Right hindlimb (tissue), 1 donor: ENCODE results near the gene PROSER3.

Experiments used
- DNase-seq: peaks from one replicate; pipeline ENCODE4 v3.0.0-alpha.2; 2018

PROSER3 gene

DNA sequence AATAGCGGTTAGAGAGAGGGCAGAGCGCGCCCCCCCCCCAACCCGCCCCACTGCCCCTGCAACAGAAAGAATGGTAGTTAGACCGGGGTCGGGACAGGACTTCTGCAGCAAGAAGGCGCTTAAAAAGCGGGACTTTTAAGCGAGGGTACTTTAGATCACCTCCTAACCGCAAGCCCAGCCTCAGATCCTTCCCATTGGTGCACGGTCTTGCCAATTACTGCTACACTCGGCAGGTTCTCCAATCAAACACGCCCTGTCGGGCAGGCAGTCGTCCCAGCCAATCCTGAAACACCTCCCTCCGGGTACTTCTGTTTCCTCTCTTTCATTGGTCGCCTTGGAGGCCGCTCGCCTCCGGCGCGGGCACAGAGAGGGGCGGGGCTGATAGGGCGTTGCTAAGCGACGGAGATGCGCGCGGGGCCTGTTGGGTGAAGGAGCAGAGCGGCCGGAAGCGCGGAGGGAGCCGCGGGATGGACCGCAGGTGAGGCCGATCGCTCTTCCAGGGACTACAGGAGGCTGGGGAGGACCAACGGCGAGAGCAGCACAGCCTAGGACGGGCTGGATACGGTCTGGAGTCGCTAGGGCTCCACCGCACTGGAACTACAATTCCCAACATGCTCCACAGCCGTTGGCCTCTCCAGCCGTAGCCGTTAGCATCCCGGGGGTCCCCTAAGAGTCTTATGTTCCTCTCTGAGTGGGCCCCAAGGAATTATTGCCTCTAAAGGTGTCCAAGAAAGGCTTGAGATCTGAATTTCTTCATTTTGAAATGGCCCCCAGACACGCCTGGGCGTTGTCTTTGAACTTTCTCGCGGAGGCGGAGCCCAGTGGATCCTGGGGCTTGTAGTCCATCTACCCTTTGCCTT, at the start of gene PROSER3:
Gene PROSER3 (plus strand): TSS at position 428 of the 860 bp plus-strand sequence. CDS start 40 bp downstream, at position 468.
- peak; percentile 100 for DNase-seq

DNA sequence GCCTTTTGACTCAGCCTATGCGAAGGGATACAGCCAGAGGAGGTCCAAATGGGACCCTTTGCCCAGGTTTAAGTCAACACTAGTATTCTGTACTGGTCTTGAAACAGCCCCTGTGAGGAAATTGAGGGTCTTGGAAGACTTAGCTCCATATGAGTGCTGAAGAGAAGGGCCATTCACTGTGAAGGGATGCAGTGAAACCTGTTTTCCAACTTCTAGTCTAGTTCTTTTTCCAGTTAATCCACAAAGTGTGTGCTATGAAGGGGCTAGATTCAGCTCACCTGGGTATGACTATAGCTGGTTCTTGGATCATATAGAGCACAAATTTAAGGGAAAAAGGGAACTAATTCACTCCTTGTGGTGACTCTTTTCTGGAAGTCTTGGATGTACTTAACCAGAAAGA, 49.6 kb upstream of the PROSER3 start:
- DNase-seq, result no peak

DNA sequence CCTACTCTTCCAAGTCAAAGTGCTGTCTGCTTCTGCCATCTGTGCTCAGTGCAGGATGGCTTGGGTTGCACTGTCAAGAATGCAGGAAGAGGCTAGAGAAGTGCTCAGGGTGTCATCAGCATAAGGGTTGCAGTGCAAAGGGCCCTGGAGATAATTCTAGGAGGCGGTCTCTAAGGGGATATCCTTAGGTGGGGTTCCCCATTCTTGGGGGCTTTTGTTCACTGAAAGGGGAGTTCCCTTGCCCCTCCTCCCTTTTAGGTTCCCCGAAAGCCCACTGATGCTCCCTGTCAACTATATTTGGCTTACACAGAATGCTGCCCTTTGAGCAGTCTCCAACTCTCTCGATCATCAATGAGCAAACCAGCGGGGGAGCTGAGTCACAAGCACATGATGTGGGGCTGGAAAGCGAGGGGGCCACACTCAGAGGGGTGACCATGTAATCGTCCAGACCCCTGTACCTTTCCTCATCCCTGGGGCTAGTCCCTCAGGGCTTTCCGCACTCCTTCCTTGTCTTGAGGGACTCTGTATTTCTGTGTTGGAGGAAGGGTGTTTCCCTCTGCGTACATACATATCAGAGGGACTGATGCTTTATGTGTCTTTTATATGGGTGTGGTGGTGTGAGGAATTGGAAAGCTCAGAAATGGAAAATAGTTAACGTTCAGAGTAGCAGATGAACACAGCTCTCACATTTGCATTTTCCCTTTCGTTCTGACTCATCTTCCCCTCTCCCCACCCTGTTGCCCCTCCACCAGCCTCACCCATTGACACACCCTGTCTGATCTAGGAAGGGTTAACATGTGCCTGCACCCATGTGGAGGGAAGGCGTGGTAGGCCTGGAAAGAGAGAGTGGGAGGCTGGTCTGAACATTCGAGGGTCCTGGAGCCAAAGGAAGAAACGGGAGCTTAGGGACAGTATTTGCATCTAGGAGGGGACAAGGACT, 46.9 kb upstream of the PROSER3 start:
- no peak for DNase-seq

DNA sequence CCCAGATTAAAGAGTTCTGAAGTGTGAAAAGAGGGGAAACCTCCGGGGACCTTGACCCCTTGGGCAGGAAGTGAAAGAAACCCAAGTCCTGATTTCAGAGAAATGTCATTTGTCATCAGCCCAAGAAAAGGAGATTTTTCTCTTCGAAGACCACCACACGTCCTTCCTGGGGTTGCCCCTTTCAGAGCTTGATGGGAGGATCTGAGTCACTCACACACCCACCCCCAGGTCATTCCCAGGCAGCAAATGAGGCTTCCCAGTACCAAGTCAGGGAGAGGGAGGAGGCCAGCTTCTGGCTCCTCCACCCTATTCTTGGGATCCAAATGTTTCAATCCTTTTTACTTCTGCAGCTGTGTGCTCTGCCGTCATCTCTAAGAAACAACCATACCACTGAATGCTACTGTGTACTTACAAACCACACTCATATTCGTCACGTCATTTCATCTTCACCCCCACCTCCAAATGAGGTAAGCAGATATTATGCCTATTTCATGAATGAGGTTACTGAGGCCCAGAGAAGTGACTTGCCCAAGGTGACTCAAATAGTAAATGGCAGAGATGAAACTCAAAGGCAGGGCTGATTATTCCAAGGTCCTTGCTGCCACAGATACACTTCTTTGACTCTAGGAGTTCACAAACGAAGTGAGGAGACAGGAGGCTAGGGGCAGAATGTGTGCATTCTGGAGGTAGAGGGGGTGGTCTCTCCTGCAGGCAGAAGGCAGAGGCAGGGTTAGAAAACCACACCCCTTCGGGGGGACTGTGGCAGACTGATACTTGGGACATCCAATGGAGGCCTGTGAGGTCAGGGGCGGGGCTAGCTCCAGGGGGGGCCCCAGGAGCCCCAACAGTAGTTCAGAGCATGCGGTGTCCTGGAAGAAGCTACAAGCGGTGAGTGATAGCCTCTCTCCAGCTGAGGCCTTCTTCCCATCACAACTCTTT, 45.1 kb upstream of the PROSER3 start:
- DNase-seq, result no peak

DNA sequence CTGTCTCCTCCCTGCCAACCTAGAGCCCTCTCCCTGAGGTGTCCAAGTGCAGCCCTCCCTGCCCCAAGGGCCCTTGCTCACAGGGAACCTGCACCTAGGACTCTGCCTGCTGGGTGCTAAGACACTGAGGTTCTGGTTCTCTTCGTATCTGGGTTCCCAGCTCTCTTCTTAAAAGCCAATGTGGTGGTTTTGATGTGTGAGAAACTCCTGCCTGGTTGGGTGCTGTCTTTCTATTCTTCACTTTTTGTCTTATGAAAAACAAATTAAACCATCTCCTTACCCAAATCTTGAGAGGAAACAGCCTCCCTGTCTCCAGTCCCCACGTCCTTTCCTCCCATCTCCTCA, 44.5 kb upstream of the PROSER3 start:
- DNase-seq, result no peak

DNA sequence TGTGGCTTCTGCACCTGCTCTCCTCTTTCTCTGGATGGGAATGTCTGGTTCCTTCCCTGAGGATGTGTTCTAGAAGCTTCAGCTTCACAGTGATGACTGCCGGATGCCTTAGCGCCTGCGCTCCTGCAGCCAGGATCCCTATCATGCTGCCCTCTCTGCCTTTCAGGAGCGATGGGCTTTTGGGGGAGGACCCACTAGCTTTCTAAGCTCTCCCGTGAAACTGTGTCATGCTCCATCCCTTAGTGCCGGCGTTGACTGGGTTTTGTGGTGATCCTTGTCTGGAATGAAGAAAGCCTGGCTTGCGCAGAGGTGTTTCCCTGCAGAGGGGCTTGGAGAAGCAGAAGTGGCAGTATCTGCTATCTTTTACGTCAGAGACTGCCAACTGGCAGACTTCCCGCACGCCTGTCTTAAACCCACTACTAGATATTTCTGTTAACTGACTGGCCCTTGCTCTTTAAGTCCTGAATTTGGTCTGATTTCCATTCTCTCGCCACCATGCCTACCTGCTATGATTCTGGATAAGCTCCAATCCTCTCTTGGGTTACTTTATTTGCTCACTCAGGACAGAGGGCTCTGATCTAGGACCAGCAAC, 44.0 kb upstream of the PROSER3 start:
- no peak for DNase-seq

DNA sequence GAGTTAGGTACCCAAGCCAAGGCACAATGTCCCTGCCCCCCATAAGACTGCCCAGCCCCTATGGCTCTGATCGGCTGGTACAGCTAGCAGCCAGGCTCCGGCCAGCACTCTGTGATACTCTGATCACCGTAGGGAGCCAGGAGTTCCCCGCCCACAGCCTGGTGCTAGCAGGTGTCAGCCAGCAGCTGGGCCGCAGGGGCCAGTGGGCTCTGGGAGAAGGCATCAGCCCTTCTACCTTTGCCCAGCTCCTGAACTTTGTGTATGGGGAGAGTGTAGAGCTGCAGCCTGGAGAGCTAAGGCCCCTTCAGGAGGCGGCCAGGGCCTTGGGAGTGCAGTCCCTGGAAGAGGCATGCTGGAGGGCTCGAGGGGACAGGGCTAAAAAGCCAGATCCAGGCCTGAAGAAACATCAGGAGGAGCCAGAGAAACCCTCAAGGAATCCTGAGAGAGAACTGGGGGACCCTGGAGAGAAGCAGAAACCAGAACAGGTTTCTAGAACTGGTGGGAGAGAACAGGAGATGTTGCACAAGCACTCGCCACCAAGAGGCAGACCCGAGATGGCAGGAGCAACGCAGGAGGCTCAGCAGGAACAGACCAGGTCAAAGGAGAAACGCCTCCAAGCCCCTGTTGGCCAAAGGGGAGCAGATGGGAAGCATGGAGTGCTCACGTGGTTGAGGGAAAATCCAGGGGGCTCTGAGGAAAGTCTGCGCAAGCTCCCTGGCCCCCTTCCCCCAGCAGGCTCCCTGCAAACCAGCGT, 43.2 kb upstream of the PROSER3 start:
- DNase-seq, result no peak

DNA sequence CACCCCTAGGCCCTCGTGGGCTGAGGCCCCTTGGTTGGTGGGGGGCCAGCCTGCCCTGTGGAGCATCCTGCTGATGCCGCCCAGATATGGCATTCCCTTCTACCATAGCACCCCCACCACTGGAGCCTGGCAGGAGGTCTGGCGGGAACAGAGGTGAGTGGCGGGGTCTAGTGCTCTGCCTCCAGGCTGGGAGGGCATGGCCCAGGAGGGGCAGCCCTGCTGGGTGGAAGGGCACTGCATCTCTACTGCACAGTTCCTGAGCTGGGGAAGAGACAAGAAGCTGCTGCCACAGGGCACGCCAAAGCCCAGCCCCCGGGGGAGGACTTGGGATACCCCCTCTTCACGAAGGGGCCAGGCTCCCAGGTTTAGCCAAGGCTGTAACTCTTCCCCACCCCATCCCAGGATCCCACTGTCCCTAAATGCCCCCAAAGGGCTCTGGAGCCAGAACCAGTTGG, 42.6 kb upstream of the PROSER3 start:
- no peak for DNase-seq

DNA sequence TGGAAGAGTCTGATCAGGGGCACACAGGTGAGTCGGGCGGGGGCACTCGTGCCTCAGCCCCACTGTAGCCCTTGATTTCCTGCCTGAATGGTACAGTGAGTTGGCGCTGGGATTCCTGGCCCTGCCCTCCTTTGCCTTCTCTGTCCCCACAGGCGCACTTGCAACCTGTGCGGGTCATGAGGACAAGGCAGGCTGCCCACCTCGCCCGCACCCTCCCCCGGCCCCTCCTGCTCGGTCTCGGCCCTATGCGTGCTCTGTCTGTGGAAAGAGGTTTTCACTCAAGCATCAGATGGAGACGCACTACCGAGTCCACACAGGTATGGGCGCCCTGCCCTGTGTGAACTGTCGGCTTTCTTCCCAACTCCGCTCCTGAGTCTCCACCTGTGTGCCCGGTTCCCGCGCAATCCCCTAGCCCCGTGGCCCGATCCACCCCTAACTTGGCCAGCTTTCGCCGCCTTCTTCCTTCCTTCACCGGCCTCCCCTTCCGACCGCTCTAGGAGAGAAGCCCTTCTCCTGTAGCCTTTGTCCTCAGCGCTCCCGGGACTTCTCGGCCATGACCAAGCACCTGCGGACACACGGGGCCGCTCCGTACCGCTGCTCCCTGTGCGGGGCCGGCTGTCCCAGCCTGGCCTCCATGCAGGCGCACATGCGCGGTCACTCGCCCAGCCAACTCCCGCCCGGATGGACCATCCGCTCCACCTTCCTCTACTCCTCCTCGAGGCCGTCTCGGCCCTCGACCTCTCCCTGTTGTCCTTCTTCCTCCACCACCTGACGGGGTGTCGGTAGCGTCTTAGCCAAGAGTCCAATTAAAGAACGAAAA, 41.8 kb upstream of the PROSER3 start:
- DNase-seq, result no peak

DNA sequence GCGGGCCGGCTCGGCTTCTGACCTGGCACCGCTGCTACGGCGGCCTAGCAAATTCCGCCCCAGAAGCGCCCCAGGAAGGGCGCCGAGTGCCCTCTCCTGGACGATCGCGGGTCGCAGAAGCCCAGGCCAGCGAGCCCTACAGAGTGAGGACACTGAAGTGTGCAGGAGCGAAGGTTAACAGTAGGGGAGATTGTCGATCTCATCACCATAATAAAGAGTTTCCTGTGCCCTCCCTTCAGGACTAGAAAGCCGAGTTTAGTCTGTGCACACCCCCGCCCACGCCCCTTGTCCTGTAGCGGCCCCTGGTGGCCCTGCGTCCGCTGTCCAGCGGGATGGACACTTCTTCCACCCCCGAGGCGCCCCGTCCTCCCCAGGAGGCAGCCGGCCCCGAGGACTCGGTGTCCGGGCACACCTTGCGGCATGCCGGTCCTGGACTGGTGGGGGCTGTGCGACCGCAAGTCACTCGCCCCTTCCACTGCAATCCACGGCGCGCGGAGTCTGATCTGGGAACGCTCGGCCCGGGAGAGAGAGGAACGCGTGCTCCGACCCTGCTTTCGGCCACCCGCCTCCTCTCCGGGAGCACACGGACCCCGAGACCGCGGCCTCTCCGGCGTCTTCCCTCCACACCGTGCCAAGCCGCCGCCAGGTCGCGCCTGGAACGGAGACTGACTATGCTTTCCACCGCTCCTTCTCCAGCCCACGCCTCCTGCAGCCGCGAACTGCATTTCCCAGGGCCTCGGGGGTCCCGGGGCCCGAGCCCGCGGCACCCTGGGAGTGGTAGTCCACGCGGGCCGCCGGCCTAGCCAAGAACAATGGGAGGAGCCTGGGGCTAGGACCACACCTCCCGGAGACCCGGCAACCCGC, 40.9 kb upstream of the PROSER3 start:
- peak; percentile 98 for DNase-seq

DNA sequence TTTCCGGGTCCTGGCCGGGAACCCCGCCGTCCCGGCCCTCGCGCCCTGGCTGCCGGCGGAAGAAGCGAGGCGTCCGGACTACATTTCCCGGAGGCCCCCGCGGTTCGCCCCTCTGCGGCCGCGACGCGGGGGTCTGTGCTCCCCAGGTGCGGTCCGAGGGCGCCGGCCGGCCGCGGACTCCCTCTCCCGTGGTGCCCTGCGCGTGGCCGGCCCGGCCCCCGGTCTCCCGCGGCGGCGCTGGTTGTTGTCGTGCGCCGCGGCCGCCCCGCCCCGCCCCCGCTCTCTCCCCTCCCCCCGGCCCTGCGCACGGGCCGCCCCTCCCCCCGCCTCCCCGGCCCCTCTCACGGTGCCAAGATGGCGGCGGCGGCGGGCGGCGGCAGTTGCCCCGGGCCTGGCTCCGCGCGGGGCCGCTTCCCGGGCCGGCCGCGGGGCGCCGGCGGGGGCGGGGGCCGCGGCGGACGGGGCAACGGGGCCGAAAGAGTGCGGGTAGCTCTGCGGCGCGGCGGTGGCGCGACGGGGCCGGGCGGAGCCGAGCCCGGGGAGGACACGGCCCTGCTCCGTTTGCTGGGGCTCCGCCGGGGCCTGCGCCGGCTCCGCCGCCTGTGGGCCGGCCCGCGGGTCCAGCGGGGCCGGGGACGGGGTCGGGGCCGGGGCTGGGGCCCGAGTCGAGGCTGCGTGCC, 40.2 kb upstream of the PROSER3 start, which contains the start of gene KMT2B:
Gene KMT2B (plus strand): TSS at position 339 of the 680 bp plus-strand sequence. CDS start 16 bp downstream, at position 355.
- DNase-seq, result no peak

DNA sequence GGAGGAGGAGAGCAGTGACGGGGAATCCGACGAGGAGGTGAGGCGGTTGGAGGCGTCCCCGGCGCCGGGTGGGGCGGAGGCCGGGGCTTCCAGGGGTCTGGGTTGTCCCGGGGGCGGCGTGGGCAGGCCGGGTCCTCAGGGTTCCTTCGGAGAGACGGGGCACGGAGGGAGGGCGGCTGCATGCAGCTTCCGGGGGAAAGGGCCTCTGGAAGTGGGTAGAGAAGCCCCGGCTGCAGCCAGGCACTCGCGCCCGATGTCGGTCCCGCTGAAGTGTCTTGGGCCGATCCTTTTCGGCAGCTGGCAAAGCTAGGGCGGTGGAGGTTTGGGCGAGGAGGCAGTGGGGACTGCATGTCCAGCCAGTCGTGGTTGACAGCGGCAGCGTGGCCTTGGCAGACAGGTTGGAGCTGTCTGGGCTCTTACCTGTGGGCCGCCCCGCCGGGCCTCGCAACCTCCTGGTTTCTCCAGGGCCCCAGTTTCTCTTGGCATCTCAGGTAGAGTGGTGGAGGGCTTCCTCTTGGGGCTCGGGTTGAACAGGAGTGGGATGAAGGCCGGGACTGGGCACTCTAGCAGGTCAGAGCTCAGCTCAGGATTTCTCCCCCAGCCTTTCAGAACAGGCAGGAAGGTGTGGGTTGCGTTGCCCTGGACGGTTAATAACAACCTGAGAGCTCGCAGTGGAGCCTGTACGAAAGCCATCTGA, 39.5 kb upstream of the PROSER3 start:
- peak; percentile 57 for DNase-seq

DNA sequence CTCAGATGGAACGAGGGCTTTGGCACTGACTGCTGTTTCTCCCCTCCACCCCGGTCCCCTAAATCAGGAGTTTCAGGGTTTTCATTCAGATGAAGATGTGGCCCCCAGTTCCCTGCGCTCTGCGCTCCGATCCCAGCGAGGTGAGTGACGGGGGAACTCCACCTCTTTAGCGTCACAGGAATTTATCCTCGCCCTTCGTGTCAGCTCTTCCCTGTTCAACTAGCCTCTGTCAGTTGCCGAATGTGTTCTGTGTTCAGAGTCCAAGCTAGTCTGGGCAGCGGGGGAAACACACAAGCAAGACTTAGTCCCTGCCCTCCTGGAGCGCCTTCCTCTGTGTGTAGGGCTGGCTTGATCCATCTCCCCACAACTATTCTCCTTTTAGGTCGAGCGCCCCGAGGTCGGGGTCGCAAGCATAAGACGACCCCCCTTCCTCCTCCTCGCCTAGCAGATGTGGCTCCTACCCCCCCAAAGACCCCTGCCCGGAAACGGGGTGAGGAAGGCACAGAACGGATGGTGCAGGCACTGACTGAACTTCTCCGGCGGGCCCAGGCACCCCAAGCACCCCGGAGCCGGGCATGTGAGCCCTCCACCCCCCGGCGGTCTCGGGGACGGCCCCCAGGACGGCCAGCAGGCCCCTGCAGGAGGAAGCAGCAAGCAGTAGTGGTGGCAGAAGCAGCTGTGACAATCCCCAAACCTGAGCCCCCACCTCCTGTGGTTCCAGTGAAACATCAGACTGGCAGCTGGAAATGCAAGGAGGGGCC, 38.4 kb upstream of the PROSER3 start:
- DNase-seq, result no peak

DNA sequence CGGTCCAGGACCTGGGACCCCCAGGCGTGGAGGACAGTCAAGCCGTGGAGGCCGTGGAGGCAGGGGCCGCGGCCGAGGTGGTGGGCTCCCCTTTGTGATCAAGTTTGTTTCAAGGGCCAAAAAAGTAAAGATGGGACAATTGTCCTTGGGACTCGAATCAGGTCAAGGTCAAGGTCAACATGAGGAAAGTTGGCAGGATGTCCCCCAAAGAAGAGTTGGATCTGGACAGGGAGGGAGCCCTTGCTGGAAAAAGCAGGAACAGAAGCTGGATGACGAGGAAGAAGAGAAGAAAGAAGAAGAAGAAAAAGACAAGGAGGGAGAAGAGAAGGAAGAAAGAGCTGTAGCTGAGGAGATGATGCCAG, 37.8 kb upstream of the PROSER3 start:
- no peak for DNase-seq

DNA sequence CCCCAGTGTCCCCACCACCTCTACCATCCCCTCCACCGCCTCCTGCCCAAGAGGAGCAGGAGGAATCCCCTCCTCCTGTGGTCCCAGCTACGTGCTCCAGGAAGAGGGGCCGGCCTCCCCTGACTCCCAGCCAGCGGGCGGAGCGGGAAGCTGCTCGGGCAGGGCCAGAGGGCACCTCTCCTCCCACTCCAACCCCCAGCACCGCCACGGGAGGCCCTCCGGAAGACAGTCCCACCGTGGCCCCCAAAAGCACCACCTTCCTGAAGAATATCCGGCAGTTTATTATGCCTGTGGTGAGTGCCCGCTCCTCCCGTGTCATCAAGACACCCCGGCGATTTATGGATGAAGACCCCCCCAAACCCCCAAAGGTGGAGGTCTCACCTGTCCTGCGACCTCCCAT, 37.3 kb upstream of the PROSER3 start:
- no peak for DNase-seq

DNA sequence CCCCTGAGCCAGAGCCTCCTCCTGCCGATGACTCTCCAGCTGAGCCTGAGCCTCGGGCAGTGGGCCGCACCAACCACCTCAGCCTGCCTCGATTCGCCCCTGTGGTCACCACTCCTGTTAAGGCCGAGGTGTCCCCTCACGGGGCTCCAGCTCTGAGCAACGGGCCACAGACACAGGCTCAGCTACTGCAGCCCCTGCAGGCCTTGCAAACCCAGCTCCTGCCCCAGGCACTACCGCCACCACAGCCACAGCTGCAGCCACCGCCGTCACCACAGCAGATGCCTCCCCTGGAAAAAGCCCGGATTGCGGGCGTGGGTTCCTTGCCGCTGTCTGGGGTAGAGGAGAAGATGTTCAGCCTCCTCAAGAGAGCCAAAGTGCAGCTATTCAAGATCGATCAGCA, 36.6 kb upstream of the PROSER3 start:
- no peak for DNase-seq

DNA sequence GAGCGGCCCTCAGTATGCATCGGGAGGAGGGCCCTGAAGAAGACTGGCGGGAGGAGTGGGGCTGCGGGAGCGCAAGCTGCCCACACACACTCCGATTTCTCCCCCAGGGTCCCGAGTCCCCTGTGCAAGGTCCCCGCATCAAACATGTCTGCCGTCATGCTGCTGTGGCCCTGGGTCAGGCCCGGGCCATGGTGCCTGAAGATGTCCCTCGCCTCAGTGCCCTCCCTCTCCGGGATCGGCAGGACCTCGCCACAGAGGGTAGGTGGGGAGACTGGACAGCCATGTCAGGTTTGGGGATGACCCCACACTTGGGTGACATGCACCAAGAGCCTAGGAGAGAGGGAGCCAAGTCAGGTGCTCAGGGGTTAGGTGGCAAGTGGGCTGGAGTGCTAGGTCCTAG, 35.5 kb upstream of the PROSER3 start:
- no peak for DNase-seq
